ENCODE measurements around the gene HSP90B1.

The HSP90B1 gene

DNA sequence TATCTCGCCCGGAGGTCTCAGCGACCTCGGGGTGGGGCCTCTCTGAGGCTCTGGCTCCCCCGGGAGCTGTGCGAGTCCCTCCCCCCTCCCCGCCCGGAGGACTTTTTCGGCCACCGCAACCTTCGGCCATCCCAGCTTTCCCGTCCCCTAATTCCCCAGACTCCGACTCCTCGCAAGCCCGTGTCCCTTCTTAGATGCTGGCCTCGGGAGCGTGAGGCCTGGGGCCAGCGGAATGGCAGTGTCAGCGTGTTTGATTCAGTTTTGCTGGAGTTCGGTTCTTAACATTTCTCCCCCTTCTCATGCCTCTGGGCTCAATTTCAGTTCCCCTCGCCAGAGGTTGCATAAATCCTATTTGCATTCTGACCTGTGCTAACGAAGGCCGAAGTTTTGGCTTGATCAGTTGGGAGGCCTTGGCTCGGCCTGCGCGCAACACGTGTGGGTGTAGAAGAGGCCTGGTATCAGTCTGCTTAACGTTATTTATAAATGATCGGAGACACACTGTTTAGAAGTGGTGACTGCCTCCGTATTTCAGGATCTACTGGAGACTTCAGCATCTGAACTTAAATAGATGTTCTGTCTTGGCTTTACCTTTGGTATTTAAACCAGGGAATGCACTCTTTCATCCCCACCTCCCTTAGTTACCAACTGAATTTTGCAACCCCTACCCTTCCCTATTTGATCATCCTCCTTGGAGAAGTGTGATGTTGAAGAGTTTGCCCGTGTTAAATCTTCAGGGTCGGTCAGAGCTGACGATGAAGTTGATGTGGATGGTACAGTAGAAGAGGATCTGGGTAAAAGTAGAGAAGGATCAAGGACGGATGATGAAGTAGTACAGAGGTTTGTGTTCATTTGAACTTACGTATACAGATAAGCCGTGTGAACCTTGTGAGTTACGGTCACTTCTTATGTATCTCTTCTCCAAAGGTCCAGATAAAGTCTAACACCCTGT is 851 bp downstream of the HSP90B1 start:
- DNase-seq = peak; percentile 16 to 28

DNA sequence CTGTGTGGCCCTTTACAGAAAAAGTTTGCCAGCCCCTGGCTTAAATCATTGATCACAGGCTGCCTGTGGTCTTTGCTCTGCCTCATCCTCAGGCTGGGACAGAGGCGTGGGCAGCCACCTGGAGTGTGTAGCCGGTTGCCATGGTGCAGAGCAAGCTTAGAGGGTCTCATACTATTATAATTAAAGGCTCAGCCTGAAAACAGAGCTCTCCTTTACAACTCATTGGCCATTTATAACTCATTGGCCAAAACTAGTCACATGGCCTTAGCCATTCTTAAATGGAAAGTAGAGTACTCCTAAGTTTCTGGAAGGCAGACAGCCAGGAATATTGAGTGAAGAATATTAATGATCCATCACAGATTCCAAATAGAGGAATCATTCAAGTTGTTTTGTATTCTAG is 3.0 kb downstream of the HSP90B1 start:
- DNase-seq = no peak

DNA sequence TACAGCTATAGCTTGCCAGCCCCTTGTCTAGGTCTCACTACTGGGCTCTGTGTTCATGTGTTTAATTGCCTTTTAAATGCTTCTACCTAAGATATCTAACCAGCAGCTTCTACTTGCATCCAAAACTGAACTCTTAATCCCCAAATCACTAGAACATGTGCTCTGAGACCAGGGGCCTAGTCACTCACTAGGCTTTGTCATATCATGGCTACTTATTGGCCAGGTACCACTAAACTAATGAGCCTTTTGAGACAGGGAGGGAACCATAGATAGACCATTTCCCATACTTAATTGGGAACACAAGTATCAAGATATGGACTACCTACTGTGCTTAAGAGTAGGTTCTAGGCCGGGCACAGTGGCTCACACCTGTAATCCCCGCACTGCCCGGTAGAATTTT is 6.5 kb downstream of the HSP90B1 start:
- DNase-seq = no peak

DNA sequence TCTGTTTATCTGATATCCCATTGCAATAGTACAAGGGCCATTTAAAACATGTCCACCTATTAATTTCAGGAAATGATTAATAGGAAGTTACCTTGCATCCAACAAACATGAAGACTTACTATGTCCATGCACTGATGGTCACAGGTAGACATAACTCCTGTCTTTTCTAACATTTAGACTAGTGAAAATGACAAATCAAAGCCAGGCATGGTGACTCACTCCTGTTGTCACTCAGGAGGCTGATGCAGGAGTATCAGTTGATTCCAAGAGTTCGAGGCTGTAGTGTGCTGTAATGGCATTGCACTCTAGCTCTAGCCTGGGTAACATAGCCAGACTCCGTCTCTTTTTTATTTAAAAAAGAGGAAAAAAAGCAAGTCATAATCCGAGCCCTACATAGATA is 14.8 kb downstream of the HSP90B1 start:
- no peak for DNase-seq

DNA sequence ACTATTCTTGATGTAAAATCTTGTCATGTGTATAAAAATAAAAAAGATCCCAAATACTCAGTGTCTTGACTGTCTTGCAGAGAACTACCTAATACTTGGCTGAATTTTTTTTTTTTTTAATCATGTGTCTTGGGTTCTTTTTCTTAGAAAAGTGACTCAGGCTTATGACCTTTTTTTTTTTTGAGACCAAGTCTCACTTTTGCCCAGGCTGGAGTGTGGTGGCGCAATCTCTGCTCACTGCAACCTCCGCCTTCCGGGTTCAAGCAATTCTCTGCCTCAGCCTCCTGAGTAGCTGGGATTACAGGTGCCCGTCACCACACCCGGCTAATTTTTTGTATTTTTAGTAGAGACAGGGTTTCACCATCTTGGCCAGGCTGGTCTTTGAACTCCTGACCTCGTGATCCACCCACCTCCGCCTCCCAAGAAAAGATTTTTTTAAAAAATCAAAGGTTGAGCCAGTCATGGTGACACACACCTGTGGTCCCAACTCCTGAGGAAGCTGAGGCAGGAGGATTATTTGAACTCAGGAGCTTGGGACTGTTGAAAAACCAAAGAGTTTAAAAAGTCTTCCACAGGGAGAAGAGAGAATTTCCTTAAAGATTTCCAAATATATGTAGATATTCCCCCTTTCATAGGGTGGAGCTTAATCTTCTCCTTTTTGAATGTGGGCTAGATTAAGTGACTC is 17.8 kb downstream of the HSP90B1 start:
- DNase-seq = no peak

DNA sequence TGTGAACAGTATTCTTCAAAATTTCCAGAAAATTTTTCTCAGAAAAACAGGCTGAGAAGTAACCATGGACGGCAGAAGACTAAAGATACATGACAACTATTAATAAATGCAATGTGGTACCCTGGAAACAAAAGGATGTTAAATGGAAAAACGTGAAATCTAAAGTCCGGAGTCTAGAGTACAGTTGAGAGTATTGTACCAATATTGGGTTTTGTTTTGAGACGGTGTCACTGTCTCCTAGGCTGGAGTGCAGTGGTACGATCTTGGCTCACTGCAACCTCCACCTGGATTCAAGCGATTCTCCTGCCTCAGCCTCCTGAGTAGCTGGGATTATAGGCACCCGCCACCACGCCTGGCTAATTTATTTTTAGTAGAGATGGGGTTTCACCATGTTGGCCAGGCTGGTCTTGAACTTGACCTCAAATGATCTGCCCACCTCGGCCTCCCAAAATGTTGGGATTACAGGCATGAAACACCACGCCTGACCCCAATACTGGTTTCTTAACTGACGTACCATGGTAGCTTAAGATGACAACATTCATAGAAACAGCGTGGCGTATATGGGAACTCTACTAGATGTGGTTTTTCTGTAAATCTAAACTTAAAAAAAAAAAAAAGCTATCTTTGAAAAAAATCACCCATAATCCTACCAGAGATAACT is 18.7 kb downstream of the HSP90B1 start:
- no peak for DNase-seq

DNA sequence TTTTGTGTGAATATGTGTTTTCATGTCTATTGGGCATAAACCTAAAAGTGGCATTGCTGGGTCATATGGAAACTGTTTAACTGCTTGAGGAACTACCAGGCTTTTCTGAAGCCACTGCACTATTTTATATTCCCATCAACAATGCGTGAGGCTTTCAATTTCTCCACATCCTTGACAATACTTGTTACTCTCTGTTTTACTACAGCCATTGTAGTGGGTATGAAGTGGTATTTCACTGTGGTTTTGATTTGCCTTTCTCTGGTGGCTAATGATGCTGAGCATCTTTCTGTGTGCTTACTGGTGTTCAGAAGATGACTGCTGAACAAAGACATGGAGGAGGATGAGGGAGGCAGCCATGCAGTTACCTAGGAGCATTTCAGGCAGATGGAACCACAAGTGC is 22.3 kb downstream of the HSP90B1 start:
- DNase-seq = no peak

DNA sequence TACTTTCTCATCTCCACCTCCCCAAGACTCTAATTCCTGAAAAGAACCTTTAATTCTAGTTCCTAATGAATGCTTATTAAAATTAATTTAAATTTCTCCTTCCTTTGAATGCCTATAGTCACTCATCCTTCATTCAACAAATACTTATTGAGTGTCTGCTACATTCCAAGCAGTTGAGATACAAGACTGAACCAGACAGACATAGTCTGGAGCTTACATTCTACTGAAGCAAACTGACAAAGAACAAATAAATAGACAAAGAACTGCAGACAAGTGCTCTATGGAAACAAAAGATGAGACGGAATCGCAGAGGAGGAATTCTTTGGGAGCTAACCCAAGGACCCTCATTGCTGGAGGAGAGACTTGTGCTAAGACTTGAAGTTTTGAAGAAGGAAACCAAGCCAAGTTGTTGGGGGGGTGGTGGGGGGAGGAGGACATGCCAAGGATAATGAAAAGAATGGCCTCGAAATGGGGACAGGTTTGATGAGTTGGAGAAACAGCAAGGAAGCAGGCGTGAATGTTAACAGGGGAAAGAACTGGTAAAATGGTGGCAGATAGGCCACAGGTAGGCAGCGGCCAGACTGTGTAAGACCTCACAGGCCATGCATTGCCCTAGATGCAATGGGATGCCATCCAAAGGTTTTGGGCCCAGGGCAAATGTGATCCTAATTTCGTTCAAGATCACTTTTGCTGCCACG is 25.8 kb downstream of the HSP90B1 start:
- DNase-seq = no peak

DNA sequence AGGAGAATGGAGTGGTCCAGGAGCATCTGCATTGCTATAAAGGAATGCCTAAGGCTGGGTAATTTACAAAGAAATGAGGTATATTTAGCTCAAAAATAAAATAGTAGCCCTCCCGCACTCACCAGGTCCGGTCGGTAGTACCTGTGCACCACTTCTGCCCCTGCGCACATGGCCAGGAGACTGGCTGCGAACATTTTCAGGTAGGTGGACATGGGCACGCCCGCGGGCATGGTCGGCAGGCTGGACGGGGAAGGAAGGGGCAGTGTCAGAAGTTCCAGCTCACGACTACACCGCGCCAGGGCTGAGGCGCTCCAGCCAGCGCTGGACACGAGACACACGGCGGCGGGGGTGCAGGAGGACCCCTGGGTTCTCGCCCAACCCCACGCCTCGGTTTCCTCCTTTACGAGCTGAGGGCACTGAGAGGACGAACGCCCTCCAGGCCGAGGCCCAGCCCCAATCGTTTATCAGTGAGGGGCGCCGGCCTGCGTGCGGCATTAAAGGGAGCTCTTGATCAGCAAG is 26.4 kb downstream of the HSP90B1 start:
- DNase-seq = no peak

DNA sequence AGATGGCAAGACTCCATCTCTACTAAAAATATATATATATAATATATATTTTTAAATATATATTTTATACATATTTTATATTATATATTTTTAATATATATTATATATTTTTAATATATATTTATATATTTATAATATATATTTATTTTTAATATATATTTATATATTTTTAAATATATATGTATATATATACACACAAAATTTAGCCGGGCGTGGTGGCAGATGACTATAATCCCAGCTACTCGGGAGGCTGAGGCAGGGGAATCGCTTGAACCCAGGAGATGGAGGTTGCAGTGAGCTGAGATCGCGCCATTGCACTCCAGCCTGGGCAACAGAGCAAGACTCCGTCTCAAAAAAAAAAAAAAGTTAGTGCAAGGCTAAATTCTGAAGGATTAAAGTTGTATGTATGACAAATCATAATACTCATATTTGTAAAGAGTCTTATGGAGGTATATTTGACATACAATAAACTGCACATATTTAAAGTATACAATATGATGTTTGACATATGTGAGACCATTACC is 27.7 kb downstream of the HSP90B1 start:
- no peak for DNase-seq

DNA sequence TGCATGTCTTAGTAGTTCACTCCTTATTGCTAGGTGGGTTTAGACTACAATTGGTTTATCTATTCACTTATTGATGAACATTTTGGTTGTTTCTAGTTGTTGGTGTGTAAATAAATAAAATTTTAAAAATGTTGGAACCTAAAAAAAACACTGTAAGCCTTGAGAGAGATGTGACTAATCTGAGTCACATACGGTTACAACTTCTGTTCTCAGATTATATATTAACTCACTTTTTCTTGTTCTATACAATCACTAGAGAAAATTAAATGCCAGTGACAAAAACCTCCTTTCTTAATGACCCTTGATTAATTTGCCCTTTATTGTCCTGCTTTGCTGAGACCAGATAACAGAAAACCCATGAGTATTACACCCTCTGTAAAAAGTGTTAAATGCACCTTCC is 28.4 kb downstream of the HSP90B1 start:
- no peak for DNase-seq

DNA sequence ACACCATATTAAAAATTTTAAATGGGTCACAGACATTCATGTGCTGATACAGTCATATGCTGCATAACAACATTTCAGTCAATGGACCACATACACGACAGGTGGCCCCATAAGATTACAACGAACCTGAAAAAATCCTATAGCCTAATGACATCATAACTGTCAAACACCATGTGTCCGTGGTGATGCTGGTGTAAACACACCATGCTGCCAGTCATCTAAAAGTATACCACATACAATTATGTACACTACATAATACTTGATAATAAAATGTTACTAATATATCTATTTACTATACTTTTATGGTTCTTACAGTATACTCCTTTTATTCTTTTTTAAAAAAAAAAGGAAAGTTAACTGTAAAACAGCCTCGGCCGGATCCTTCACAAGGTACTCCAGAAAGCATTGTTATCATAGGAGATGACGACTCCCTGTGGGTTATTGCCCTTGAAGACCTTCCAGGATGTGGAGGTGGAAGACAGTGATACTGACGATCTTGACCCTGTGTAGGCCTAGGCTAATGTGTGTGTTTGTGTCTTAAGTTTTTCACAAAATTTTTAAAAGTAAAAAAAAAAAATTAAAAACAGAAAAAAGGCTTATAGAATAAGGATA is 30.5 kb downstream of the HSP90B1 start:
- DNase-seq = no peak

DNA sequence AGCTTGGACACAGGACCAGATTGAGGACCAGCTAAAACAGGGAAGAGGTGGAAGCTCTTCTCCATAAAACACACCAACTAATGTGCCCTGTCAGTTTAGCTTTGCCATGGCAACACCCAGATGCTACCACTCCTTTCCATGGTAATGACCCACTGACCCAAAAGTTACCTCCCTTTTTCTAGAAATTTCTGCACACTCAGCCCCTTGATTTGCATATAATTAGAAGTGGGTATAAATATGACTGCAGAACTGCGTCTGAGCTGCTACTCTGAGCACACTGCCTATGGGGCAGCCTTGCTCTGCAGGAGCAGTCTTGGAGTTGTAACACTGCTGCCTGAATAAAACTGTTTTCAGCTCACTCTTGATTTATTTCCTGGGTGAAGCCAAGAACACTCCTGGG is 32.3 kb downstream of the HSP90B1 start:
- no peak for DNase-seq

DNA sequence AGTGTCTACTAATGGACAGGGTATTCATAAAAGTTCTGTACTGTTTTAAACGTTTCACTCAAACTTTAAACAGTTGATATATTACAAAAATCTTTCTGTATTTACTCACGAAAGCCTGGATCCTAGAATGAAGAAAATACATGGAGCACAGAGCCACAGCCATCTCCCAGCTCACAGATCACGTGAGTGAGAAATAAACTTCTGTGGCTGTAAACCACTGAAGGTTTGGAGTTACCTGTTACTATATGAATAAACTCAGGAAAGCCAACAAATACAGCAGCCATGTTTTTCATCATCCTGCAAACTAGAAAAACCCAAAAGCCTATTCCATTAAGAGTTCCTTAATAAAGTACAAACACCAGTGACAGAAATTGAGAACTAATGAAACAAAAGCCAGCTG is 34.6 kb downstream of the HSP90B1 start:
- no peak for DNase-seq

DNA sequence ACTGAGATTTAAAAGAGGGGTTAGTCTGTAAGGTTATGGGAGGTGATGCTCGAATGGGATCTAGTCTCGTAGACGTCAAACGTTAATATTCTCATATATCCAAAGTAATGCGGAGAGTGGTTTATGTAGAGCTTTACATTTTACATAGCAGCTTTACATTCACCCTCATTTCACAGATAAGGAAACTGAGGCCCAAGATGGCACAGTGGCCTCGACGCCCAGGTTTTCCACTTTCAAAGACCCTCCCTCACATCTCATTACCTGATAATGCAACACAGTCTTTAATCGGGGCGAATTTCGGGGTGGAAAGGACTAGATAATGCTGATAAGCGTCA is 35.0 kb downstream of the HSP90B1 start:
- no peak for DNase-seq

DNA sequence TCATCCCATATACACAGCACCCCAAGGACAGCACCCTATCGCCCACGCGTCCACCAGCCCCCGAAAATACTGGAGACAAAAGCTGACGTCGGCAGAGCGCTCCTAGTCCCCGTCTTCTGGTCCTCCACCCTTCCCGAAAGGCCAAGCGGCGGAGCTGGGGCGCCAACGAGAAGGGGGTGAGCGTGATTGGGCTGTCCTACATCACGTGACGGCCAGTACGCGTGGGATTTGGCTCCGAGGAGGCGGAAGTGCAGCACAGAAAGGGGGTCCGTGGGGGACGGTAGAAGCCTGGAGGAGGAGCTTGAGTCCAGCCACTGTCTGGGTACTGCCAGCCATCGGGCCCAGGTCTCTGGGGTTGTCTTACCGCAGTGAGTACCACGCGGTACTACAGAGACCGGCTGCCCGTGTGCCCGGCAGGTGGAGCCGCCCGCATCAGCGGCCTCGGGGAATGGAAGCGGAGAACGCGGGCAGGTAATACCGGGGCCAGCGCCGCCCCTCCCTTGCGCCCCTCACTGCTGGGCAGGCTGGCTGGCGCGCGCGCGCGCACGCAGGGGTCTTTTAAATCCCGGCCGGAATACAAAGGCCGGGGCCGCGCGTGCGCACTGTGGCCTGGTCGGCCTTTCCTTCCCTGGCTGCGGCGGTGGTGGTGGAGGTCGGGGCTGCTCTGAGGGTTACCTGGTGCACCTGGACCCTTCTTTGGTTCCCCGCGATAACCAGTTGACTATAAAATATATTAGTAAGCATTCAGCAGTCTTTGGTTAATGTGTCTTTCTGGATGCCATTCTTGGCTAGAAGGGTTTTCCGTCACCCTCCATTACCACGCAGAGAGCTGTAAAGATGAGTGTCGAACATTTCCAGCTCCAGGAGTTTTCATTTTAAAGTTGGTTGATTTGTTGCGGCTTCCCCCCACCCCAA is 35.6 kb downstream of the HSP90B1 start, which contains the start of gene TDG:
Gene TDG, plus strand, starts transcription at position 283 of the 915 bp plus-strand sequence. Its CDS starts 166 bp downstream, at position 449.
- DNase-seq = peak; percentile 98

DNA sequence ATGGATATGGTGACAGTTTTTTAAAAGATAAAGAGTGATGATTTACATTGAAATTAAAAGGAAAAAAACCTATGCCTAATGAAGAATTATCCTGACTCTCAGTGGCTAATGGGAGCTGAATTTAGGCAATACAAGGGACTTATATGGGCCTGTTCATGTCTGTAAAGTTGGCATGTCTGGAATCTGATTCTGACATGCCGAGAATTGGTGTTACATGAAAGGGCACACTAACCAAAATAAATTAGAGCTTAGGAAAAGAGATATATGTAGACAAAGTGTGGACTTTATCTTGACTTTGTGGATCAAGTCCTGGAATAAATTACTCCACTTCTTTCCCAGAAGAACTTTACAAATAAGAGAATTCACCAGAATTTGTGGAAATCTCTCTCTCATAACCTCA is 36.5 kb downstream of the HSP90B1 start:
- DNase-seq = no peak

DNA sequence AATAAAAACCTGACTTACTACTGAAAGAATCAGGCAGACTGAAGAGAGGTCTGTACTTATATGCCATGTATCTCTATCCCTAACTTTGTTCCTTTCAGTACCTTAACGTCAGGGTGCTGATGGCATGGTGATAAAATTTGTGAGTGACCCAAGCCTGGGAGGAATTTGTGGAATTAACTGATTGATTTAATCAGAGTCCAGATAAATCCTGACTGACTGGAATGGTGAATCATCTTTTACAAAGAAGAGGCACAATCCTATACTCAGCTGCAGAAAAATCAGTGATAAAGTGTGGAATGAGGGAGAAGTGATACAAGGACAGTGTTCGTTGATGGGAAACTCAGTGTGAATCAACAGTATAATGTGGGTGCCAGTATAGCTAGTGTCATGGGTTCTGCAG is 39.2 kb downstream of the HSP90B1 start:
- DNase-seq = no peak

DNA sequence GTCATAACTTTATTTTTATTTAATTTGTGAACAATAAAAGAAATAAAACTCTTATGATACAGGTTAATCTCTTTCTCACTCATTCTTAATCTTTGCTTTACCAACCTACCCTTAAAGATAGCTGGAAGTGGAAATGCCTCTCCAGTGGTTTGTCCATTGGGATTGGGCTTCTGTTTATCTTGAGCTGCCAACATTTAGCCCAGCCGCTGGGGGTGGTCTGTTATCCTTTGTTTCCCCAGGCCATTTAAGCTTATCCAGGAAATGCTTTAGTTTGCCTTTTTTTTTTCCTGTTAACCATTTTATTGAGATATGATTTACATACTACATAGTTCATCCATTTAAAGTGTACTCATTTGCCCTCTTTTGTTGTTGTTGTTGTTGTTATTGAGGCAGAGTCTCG is 43.7 kb downstream of the HSP90B1 start:
- DNase-seq = no peak

DNA sequence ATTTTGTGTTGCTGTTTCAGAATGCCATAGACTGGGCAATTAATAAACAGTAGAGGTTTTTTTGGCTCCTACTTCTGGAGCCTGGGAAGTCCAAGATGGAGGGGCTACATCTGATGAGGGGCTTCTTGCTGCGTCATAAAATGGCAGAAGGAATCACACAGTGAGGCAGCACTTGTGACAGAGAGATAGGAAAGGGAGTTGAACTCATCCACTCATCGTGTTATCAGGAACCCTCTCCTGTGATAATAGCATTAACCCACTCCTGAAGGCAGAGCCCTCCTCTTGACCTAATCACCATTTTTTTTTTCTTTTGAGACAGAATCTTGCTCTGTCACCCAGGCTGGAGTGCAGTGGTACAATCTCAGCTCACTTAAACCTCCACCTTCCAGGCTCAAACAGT is 45.2 kb downstream of the HSP90B1 start:
- DNase-seq = no peak

DNA sequence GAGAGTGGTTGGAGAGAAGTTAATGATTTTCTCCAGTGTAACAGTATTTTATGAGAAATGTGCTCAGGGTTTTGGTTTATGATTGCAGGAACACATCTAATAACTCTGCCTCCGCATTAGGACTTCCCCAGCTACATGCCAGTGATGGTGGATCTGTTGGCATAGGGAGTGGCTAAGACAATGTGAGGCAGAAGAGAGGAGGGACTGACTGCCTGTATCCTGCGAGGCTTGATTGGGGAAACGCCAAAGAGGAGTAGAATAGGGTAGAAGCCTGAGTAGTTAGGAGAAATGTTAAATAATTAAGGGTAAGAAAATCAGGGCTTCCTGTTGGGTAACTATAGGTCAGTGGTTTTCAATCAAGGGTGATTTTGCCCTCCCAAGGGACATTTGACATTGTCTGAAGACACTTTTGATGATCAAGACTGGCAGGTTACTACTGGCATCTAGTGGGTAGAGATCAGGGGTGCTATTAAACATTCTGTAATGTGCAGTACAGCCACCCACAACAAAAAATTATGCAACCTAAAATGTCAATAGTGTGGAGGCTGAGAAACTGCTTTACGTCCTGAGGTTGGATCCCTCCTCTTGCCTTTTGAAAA is 48.3 kb downstream of the HSP90B1 start:
- DNase-seq = no peak
